GM19452 (cell line): Measurements from ENCODE around the gene HES5.

ENCODE experiments used
- ATAC-seq: cut with Tn5 transposase; IDR thresholded peaks from one replicate; pipeline ENCODE4 v1.9.1; 2021; ENCODE audit not compliant: unreplicated experiment

The HES5 gene

DNA sequence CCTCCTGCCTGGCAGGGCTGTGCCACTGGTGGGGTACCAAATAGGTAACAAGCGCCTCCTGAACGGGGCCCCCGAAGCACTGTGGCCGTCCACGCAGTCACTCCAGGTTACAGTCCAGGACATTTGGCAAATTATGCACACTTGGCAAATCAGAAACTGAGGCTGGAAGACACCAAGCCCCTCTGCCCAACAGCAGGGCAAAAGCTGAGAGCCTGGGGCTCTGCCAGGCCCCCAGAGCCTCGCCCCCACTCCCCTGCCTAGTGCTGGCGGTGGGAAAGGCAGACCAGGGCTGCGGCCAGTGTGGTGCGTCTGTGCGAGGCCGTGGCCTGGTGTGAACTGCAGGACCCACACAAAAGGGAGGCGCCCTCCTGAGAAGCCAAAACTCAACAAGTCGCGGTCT is 13.1 kb downstream of the HES5 start:
- no peak for ATAC-seq

- ATAC-seq, result no peak
Observed at GRCh38 chr1:2516124-2516523, 13.9 kb downstream of the HES5 start.

GRCh38 chr1:2515763-2516080 is 14.3 kb downstream of the HES5 start:
- ATAC-seq, result no peak

DNA sequence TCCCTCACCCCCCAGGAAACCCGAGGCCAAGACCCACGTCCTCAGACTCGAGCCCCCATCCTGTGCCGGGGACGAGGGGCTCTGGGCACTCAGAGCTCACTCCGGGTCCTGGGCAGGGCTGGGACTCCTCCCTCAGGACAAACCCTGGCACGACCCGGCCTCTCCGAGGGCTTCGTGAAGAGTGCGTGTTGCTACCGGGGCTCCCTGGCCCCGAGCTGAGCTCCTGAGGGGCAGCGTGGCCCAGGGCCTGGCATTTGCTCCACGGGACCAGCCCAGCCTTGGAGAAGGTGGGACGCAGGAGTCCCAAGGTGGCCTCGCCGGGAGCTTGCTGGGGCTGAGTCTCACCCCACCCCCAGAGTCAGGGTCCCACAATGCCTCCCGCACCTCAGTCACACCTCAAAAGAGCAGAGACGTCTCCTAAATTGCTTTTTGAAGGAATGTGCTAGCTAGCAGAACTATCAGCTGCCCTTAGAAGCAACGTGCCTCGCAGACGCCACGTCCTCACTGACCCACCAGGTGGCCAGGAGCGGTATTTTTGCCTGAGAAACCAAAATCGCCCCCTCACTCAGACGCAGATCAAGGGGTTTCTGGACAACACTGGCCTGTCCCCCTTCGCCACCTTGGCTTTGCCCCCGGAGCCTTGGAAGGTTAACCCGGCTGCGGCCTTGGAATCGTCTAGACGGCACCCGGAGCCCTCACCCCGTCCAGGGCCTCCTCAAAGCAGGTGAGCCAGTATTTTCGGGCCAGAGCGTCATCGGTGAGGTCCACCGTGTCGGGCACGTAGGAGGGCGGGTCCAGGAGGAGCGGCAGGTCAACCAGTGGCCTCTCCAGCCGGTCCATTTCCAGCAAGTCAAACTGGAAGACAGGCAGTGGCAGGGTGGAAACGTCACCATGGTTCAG is 14.9 kb downstream of the HES5 start:
- no peak for ATAC-seq

DNA sequence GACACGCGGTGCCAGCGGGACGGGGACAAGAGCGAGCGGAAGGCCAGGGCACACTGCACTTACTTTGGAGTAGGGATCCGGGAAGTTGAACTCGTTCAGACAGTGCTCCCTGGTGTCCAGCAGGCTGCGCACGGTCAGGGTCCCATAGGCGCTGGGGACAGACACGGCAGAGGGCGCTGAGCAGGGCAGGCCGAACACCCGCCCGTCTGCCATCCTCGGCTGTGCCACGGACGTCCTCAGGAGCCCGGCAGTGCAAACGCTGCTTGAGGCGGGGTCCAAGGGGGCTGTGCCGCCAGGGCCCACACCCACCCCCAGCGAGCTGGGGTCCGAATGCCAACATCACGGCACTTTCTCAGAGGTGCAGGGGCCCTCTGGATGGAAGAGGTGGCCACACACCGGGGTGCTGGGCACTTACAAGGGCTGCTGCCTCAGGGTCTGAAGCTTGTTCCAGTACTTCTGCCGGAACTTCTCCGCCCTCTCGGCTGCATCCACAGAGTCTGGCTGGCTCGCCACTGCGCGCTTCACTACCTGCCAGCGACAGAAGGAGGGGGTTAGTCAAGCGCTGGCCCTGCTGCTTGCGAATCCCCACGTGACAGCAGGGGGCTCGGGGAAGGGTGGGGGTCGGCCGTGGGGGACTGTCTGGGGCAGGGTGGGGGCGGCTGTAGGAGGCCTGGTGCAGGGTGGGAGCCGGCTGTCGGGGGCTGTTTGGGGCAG is 16.0 kb downstream of the HES5 start:
- ATAC-seq, result no peak

GRCh38 chr1:2512862-2513421 is 17.1 kb downstream of the HES5 start:
- no peak for ATAC-seq

GRCh38 chr1:2510366-2511155 is 19.5 kb downstream of the HES5 start:
- no peak for ATAC-seq

GRCh38 chr1:2509589-2509988 is 20.5 kb downstream of the HES5 start:
- no peak for ATAC-seq

DNA sequence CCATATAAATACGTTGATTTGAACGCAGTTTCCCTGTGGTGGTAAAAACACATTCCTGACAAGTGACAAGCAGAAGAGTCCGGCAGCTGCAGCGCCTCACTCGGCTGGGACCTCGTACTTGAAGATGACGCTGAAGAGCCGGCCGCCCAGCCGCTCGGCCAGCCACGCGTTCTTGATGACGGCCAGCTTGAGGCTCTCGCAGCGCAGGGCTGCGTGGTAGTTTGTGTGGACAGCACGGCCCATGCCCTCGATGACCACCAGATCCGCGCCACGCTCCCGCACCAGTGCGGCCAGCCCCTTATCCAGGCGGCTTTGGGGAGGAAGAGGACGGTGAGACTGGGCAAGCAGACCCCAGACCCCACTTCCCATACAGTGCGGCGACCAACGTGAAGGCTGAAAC is 21.3 kb downstream of the HES5 start:
- no peak for ATAC-seq

GRCh38 chr1:2508180-2508579 is 21.9 kb downstream of the HES5 start:
- no peak for ATAC-seq

DNA sequence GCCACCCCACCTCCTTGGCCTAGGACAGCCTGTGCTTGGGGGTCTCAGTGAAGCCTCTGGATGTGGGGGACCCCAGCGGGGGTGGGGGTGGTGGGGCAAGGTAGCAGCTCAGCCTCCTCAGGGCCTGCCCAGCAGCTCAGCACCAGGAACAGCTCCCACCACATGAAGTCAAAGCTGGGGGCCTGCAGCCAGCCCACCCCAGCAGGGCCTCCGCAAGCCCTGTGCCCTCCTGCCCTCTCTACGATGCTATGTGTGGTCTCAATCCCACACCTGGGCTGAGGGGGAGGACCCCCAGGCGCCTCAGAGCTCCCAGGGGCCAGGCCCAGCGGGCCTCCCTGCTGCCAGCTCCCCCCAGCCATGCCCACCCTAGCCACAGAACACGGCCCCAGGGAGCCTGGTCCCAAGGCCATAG is 22.3 kb downstream of the HES5 start:
- no peak for ATAC-seq

DNA sequence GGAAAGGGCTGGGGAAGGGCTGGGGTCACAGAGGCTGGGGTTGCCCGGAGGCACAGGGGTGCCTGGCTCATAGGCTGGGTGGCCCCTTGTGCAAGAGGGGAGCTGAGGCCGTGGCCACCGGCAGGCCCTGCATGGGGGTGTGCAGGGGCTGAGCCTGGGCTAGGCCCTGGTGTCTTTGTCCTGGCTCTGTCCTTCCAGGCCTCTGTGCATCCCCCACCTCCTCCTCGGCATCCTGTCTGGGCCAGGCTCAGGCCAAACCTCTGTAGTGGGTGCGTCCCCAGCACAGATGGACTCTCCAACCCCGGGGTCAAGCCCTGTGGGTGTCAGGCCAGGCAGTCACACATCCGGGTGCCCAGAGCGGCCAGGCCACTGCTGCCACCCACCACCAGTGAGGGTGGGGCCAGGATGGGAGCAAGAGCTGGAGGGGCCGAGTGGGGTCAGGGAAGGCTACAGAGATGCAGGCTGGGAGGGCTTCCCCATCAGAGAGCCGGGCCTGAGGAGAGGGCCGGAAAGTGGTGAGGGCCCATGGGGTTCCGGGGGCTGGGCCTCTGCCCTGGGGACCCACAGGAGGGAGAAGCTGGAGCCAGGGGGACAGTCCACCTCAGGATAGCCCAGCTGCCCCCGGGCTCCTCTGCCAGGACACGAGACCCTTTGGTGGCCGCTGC is 23.0 kb downstream of the HES5 start:
- no peak for ATAC-seq

- no peak for ATAC-seq
Observed at GRCh38 chr1:2506007-2506860, 23.8 kb downstream of the HES5 start.

GRCh38 chr1:2505461-2505994 is 24.5 kb downstream of the HES5 start:
- no peak for ATAC-seq

DNA sequence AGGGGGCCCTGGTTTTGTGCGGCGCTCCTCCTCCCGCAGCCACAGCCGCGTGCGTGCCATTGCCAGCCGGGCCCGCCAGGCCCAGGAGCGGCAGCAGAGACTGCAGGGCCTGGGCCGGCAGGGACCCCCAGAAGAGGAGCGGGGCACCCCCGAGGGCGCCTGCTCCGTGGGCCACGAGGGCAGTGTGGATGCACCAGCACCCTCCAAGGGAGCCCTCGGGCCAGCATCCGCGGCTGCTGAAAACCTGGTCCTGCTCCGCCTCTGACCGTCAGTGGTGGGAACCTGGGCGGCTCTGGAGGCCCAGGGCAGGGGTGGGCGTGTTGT is 25.2 kb downstream of the HES5 start:
- no peak for ATAC-seq

GRCh38 chr1:2504225-2504948 is 25.7 kb downstream of the HES5 start:
- no peak for ATAC-seq

DNA sequence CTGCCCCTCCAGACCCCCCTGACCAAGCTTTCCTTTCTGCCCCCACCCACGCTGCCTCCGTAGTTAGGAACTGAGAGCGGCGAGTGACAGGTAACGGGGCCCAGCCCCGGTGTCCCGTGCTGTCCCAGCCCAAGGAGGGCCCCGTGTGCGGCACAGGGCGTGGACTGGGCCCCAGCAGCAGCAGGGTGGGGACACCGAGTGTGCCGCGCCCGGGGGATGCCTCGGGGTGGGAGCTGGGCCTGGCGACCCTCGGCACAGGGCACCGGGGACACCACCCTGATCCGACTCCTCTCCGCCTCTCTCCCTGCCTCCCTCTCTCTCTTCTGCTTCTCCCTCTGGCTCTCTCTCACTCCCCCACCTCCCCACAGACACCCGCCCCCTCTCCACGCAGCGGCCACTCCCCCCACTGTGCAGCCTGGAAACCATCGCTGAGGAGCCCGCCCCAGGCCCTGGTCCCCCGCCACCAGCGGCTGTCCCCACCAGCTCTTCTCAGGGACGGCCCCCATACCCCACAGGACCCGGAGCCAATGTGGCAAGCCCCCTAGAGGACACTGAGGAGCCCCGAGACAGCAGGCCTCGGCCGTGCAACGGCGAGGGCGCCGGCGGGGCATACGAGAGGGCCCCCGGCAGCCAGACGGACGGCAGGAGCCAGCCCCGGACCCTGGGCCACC is 26.4 kb downstream of the HES5 start:
- ATAC-seq, result no peak

GRCh38 chr1:2502661-2503553 is 27.2 kb downstream of the HES5 start:
- ATAC-seq, result no peak
